ENCODE data around the gene ADAM21.
"Not testable (repeated sequence)": the region's sequence is repeated elsewhere in the genome, so short reads cannot be mapped to it uniquely, and the experiment has no call there.

DNA sequence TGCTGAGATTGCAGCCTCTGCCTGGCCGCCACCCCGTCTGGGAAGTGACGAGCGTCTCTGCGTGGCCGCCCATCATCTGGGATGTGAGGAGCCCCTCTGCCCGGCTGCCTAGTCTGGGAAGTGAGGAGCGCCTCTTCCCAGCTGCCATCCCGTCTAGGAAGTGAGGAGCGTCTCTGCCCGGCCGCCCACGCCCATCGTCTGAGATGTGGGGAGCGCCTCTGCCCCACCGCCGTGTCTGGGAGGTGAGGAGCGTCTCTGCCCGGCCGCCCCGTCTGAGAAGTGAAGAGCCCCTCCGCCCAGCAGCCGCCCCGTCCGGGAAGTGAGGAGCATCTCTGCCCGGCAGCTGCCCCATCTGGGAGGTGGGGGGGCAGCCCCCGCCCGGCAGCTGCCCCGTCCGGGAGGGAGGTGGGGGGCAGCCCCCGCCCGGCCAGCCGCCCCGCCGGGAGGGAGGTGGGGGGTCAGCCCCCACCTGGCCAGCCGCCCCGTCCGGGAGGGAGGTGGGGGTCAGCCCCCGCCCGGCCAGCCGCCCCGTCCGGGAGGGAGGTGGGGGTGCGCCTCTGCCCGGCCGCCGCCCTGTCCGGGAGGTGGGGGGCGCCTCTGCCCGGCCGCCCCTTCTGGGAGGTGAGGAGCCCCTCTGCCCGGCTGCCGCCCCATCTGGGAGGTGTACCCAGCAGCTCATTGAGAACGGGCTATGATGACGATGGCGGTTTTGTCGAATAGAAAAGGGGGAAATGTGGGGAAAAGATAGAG is 25.6 kb downstream of the ADAM21 start:
- TF ChIP-seq, protein P1, sequence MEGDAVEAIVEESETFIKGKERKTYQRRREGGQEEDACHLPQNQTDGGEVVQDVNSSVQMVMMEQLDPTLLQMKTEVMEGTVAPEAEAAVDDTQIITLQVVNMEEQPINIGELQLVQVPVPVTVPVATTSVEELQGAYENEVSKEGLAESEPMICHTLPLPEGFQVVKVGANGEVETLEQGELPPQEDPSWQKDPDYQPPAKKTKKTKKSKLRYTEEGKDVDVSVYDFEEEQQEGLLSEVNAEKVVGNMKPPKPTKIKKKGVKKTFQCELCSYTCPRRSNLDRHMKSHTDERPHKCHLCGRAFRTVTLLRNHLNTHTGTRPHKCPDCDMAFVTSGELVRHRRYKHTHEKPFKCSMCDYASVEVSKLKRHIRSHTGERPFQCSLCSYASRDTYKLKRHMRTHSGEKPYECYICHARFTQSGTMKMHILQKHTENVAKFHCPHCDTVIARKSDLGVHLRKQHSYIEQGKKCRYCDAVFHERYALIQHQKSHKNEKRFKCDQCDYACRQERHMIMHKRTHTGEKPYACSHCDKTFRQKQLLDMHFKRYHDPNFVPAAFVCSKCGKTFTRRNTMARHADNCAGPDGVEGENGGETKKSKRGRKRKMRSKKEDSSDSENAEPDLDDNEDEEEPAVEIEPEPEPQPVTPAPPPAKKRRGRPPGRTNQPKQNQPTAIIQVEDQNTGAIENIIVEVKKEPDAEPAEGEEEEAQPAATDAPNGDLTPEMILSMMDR (IDR thresholded peaks at IDR 0.05; ENCODE audit: poor library complexity, severe bottlenecking): not testable (repeated sequence)
- TF ChIP-seq POLR2AphosphoS5 (IDR thresholded peaks at IDR 0.05); EZH2 (IDR thresholded peaks at IDR 0.05; ENCODE audit: borderline replicate concordance, insufficient read depth, low read length, poor library complexity, severe bottlenecking): not testable (repeated sequence)

Measured in neural cell (in vitro differentiated cells).